ENCODE data around the gene NCKAP1.

Gene NCKAP1

GRCh38 chr2:183038341-183039300 lies at the start of gene NCKAP1:
TSS of gene NCKAP1 (minus strand) at chr2:183038457. CDS start at chr2:183038099, 358 bp downstream.
- H3K4me1 Mint-ChIP-seq = peaks cover 20% of the 10 kb centered on the region
- H3K27me3 Mint-ChIP-seq = peaks cover 46% of the 10 kb centered on the region
- peak within 1 kb of the TSS; percentile 61 for H3K4me3 Mint-ChIP-seq
- H3K36me3 Mint-ChIP-seq = no peaks in the 10 kb centered on the region
- ATAC-seq = peak; percentile 78
- peaks cover 5% of the 10 kb centered on the region for H3K9me3 Mint-ChIP-seq
- no peak within 1 kb of the TSS for H3K27ac Mint-ChIP-seq

- H3K36me3 Mint-ChIP-seq = no peaks in the 10 kb centered on the region
- H3K4me3 Mint-ChIP-seq = no peak overlapping the region
- H3K4me1 Mint-ChIP-seq = peaks cover 6% of the 10 kb centered on the region
- no peak overlapping the region for H3K27ac Mint-ChIP-seq
- no peak for ATAC-seq
- no peaks in the 10 kb centered on the region for H3K9me3 Mint-ChIP-seq
- H3K27me3 Mint-ChIP-seq = no peaks in the 10 kb centered on the region
Observed at GRCh38 chr2:183081911-183082310, 43.7 kb upstream of the NCKAP1 start.

DNA sequence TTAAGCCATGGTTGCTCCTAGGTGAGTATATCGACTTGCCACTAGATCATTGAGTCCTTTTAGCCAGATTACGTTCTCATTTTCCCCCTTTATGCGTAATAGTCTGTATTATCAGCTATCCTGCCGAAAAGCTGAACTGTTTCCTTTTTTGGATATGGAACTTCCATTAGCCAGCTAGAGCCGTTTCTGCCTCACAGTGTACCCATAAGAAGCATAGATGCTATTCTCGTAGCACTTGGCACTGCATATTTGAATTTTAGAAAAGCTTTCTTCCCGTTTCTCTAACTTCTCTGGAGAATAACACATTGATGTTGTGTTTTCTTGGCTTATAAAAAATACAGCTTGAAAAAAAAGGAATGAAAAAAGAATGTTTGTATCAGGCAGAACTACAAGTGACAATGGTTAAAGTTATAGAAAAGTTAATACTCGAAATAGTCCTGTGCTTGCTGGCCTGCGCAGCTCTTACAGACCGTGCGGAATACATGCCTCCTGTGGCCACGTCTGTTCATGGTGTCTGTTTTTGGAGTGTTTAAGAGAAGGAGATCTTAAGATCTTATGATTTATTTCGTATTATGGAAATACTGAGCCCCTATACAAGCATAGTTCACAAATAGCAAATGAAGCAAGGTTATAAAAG lies 41.0 kb upstream of the NCKAP1 start:
- no peaks in the 10 kb centered on the region for H3K27me3 Mint-ChIP-seq
- H3K27ac Mint-ChIP-seq = peak overlapping the region; percentile 82

GRCh38 chr2:183078464-183079138 lies 40.3 kb upstream of the NCKAP1 start, which contains the start of gene DUSP19:
TSS of gene DUSP19 (plus strand) at chr2:183078747. CDS start at chr2:183078934, 187 bp downstream.
- no peaks in the 10 kb centered on the region for H3K36me3 Mint-ChIP-seq
- peak; percentile 84 for ATAC-seq
- H3K27ac Mint-ChIP-seq = peak within 1 kb of the TSS; percentile 82
- peak within 1 kb of the TSS; percentile 94 for H3K4me3 Mint-ChIP-seq
- no peaks in the 10 kb centered on the region for H3K9me3 Mint-ChIP-seq
- peaks cover 6% of the 10 kb centered on the region for H3K4me1 Mint-ChIP-seq
- H3K27me3 Mint-ChIP-seq = no peaks in the 10 kb centered on the region

More for the DNA sequence above, 41.0 kb upstream of the NCKAP1 start:
- peaks cover 6% of the 10 kb centered on the region for H3K4me1 Mint-ChIP-seq
- no peaks in the 10 kb centered on the region for H3K9me3 Mint-ChIP-seq
- H3K36me3 Mint-ChIP-seq = no peaks in the 10 kb centered on the region
- peak; percentile 5 for ATAC-seq
- H3K4me3 Mint-ChIP-seq = peak overlapping the region; percentile 94

DNA sequence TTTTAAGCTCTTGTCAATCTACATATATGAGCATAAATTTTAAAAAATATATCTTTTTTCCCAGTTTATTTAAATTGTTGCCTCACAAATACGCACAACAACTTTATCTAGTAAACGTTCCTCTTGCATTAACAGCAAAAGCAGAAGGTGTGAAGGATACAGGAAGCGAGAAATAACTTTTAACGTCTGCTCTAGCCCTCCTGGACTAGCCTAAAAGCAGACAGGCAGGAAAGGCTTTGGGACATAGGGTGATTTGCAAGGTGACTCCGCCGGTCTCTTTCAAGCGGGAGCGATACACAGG lies 39.9 kb upstream of the NCKAP1 start:
- Mint-ChIP-seq H3K27ac (peak overlapping the region; percentile 82), H3K4me3 (peak overlapping the region; percentile 94), H3K4me1 (peaks cover 6% of the 10 kb centered on the region), H3K9me3 (no peaks in the 10 kb centered on the region), H3K27me3 (no peaks in the 10 kb centered on the region), H3K36me3 (no peaks in the 10 kb centered on the region)
- ATAC-seq = peak; percentile 47

DNA sequence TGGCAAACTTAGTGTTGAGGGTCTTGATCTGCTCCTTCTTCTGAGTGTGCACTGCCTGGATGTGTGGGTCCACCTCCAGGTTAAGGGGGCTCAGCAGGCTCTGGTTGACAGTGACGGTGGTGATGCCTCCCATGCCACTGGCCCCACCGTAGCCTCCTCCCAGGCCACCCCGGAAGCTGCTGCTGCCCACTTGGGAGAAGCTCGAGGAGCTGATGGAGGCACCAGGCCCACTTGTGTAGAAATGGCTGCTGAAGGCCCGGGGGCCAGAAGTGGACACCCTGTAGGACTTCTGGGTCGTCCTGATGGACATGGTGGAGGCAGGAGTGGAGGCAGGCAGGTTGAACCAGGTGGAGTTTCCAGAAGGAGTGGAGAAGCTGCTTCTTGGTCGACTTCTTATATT lies 33.9 kb upstream of the NCKAP1 start:
- Mint-ChIP-seq H3K9me3 (peaks cover 8% of the 10 kb centered on the region), H3K4me3 (no peak overlapping the region), H3K27ac (no peak overlapping the region), H3K4me1 (no peaks in the 10 kb centered on the region), H3K36me3 (no peaks in the 10 kb centered on the region), H3K27me3 (peaks cover 37% of the 10 kb centered on the region)
- ATAC-seq = no peak

GRCh38 chr2:183070942-183071844 lies 32.9 kb upstream of the NCKAP1 start:
- H3K9me3 Mint-ChIP-seq = peaks cover 8% of the 10 kb centered on the region
- H3K4me1 Mint-ChIP-seq = no peaks in the 10 kb centered on the region
- H3K36me3 Mint-ChIP-seq = no peaks in the 10 kb centered on the region
- H3K27ac Mint-ChIP-seq = no peak overlapping the region
- ATAC-seq = no peak
- no peak overlapping the region for H3K4me3 Mint-ChIP-seq
- peaks cover 46% of the 10 kb centered on the region for H3K27me3 Mint-ChIP-seq

DNA sequence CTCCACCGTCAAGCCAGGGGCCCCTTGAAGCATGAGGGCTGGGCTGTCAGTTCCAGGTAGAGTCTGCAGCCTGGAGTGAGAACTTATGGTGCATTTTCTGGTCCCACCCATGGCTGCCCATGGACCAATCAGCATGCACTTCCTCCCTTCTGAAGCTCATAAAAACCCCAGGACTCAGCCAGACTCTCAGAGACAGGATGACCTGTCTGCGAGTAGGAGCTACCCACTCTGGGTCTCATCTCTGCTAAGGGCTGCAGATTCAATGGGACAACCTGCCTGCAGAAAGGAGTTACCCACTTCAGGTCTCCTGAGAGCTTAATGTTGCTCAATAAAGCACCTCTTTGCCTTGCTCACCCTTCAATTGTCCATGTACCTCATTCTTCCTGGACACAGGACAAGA lies 30.9 kb upstream of the NCKAP1 start:
- Mint-ChIP-seq H3K27ac (no peak overlapping the region), H3K9me3 (peaks cover 8% of the 10 kb centered on the region), H3K27me3 (peaks cover 59% of the 10 kb centered on the region), H3K4me1 (no peaks in the 10 kb centered on the region), H3K36me3 (no peaks in the 10 kb centered on the region), H3K4me3 (no peak overlapping the region)
- no peak for ATAC-seq

GRCh38 chr2:183068561-183068960 lies 30.3 kb upstream of the NCKAP1 start:
- Mint-ChIP-seq H3K27me3 (peaks cover 65% of the 10 kb centered on the region), H3K9me3 (peaks cover 8% of the 10 kb centered on the region), H3K4me3 (no peak overlapping the region), H3K4me1 (no peaks in the 10 kb centered on the region), H3K27ac (no peak overlapping the region), H3K36me3 (no peaks in the 10 kb centered on the region)
- no peak for ATAC-seq

DNA sequence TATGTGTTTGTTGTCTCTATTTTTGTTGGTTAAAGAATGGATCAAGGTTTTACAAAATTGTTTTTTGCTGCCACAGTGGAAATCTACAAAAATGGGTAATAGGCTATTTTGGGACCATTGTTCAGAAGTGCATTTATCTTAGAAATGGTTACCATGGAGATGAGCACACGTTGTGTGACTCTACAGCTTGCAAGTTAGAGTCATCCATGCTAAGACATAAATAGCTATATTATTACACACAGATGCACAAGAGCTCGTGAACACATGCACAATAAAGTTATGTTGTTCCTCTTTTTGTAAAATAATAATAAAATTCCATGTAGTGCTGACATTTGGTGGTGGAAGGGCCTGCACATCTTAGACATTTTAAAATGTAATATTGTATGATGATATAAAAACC lies 24.8 kb upstream of the NCKAP1 start:
- Mint-ChIP-seq H3K4me1 (no peaks in the 10 kb centered on the region), H3K27ac (no peak overlapping the region), H3K36me3 (no peaks in the 10 kb centered on the region), H3K27me3 (peaks cover 36% of the 10 kb centered on the region), H3K9me3 (no peaks in the 10 kb centered on the region), H3K4me3 (no peak overlapping the region)
- no peak for ATAC-seq

DNA sequence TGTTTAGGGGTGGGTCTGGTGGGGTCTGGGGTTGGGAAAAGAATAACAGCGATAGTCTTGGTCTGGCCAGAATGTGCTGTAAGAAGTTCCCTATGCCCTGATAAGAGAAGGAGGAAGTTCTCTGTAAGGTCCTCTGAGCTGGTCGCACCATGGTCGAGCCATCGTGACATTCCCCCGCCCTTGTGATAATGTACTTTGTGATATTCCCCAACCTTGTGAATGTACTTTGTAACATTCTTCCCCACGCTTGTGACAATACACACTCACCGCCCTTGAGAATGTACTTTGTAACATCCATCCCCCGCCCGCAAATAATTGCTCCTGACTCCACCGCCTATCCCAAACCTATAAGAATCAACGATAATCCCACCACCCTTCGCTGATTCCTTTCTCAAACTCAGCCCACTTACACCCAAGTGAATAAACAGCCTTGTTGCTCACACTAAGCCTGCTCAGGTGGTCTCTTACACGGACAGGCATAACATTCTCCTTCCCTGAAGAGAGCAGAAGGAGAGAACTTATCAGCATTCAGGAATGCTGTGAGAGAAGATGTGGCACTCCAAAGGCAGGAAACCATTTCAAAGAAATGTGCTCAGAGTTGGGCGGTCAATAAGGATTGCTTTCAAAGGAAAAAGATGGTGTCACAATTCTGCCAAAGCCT lies 22.4 kb upstream of the NCKAP1 start:
- Mint-ChIP-seq H3K4me3 (no peak overlapping the region), H3K9me3 (no peaks in the 10 kb centered on the region), H3K27ac (no peak overlapping the region), H3K4me1 (no peaks in the 10 kb centered on the region), H3K27me3 (peaks cover 27% of the 10 kb centered on the region), H3K36me3 (no peaks in the 10 kb centered on the region)
- no peak for ATAC-seq

DNA sequence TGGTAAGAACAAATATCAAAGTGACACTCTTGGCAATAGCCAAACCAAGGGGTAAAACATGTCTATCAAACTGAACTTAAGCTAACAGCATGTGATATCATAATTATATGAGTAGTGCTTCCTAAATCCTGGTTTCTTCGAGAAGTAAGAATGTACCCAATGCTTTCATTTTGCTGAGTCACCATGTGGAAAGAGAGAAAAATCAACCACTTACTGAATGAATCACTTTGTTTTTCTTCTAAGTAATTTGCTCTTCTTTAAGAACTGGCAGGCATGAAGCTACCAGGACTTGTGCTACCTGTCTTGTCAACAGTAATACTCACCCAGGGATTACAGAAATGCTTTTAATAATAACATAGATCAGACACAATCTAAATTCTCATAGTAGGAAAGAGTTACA lies 21.3 kb upstream of the NCKAP1 start:
- no peak for ATAC-seq
- no peak overlapping the region for H3K27ac Mint-ChIP-seq
- peaks cover 18% of the 10 kb centered on the region for H3K27me3 Mint-ChIP-seq

DNA sequence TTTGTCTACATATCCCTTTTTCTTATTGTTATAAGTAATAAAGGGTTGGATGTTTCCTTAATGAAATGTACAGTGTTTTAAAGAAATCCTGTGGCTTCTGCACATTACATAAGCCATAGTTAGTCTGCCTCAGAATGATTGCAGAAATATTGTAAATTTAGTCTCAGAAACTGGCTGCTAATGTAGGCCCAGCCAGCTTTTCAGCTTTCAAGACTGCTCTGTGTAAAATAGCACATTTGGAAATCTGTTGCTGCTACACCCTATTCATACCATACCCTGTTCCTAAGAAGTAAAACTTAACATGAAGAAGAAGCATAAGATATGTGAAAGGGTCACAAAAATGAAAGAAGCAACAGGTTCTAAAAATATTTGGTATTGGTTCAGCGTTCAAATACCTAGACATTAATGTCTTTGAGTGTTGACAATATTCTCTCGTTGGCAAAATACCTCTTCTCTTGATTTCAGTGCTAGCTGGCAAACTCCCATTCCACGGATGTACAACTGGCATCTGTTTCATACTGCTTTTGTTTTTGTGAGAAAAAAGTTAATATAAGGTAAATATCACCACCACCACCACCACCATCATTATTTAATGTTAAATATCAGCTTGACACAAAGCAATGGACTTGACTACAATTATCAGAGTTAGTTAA lies 19.2 kb upstream of the NCKAP1 start:
- no peaks in the 10 kb centered on the region for H3K4me1 Mint-ChIP-seq
- H3K4me3 Mint-ChIP-seq = no peak overlapping the region
- ATAC-seq = no peak
- H3K27ac Mint-ChIP-seq = no peak overlapping the region
- peaks cover 13% of the 10 kb centered on the region for H3K27me3 Mint-ChIP-seq
- no peaks in the 10 kb centered on the region for H3K9me3 Mint-ChIP-seq
- no peaks in the 10 kb centered on the region for H3K36me3 Mint-ChIP-seq

More for the DNA sequence above, 21.3 kb upstream of the NCKAP1 start:
- Mint-ChIP-seq H3K4me3 (no peak overlapping the region), H3K36me3 (no peaks in the 10 kb centered on the region), H3K4me1 (no peaks in the 10 kb centered on the region), H3K9me3 (no peaks in the 10 kb centered on the region)

GRCh38 chr2:183049420-183049819 lies 11.2 kb upstream of the NCKAP1 start:
- no peaks in the 10 kb centered on the region for H3K36me3 Mint-ChIP-seq
- no peaks in the 10 kb centered on the region for H3K4me1 Mint-ChIP-seq
- no peak for ATAC-seq
- H3K27ac Mint-ChIP-seq = no peak overlapping the region
- H3K9me3 Mint-ChIP-seq = peaks cover 9% of the 10 kb centered on the region
- H3K4me3 Mint-ChIP-seq = no peak overlapping the region
- H3K27me3 Mint-ChIP-seq = peaks cover 18% of the 10 kb centered on the region

Data from stimulated activated memory B cell treated with anti-CD40 and anti-IgM and Interleukin-4, amounts not matched to agents 10 μg/mL and 1 μg/mL and 100 μg/mL, for 72 hours (primary cell).